ENCODE measurements around the gene ALG14. TPM values are rescaled to one million over a fixed set of nuclear protein-coding genes. Genes with fewer than 3 reads are reported as not detected.

The ALG14 gene
- total and polyA plus RNA-seq, 4 donors = 0.50 to 3.2 (median 1.8) TPM

GRCh38 chr1:95115708-95116137 lies 43.0 kb upstream of the ALG14 start:
- intact Hi-C loops (cut with DNase I) = loop anchor here (2.0 to 10.0 kb wide), 4 partner anchors 38 to 119 kb away; partner anchors contain the start of genes RWDD3 (in 2 of the 2) and ALG14 (in 1 of the 2)
- 95 to 98% methylated on average over 3 of the region's 3 CpGs for WGBS, 2 donors

GRCh38 chr1:95113684-95114083 lies 40.9 kb upstream of the ALG14 start:
- no peak for ATAC-seq (ENCODE audit: low FRiP score)
- no peak for DNase-seq
- Histone ChIP-seq H3K36me3 (ENCODE audit: control insufficient read depth in 1 of 2, insufficient read depth in 2 of 2, low read length in 1 of 2) (no peaks in the 10 kb centered on the region), H3K9me3 (ENCODE audit: control insufficient read depth, low read length) (no peaks in the 10 kb centered on the region), H3K27ac (ENCODE audit: low read depth in 1 of 2, low read length in 2 of 2) (no peak overlapping the region), H3K4me1 (ENCODE audit: control insufficient read depth in 1 of 2, insufficient read depth in 2 of 2, low read length in 2 of 2) (peaks cover 0 to under 1% of the 10 kb centered on the region in 2 donors), H3K27me3 (ENCODE audit: control insufficient read depth in 1 of 2, insufficient read depth in 2 of 2, low read length in 1 of 2) (no peaks in the 10 kb centered on the region), H3K4me3 (ENCODE audit: low read length in 2 of 2) (no peak overlapping the region)
- WGBS, 2 donors = 88 to 100% methylated on average over 1 of the region's 1 CpG
- intact Hi-C loops (cut with DNase I) = loop anchor here in 1 of 2 donors (10.0 kb wide), 1 partner anchor 121 kb away; the partner anchor contains the start of gene RWDD3

More at GRCh38 chr1:95115708-95116137, 43.0 kb upstream of the ALG14 start:
- Histone ChIP-seq H3K27ac (ENCODE audit: low read depth in 1 of 2, low read length in 2 of 2) (no peak overlapping the region), H3K27me3 (ENCODE audit: control insufficient read depth in 1 of 2, insufficient read depth in 2 of 2, low read length in 1 of 2) (no peaks in the 10 kb centered on the region), H3K36me3 (ENCODE audit: control insufficient read depth in 1 of 2, insufficient read depth in 2 of 2, low read length in 1 of 2) (no peaks in the 10 kb centered on the region), H3K9me3 (ENCODE audit: control insufficient read depth, low read length) (no peaks in the 10 kb centered on the region), H3K4me1 (ENCODE audit: control insufficient read depth in 1 of 2, insufficient read depth in 2 of 2, low read length in 2 of 2) (peaks cover 0 to 3% of the 10 kb centered on the region in 2 donors), H3K4me3 (ENCODE audit: low read length in 2 of 2) (no peak overlapping the region)
- no peak for DNase-seq
- ATAC-seq (ENCODE audit: low FRiP score) = no peak

GRCh38 chr1:95111014-95111413 lies 38.3 kb upstream of the ALG14 start:
- intact Hi-C loops (cut with DNase I) = loop anchor here in 1 of 2 donors (10.0 kb wide), 1 partner anchor 124 kb away; the partner anchor contains the start of gene RWDD3
- DNase-seq (no peak), ATAC-seq (ENCODE audit: low FRiP score) (no peak)
- 95 to 100% methylated on average over 1 of the region's 1 CpG for WGBS, 2 donors
- H3K27ac ChIP-seq (ENCODE audit: low read depth in 1 of 2, low read length in 2 of 2) = no peak overlapping the region
- no peaks in the 10 kb centered on the region for H3K27me3 ChIP-seq (ENCODE audit: control insufficient read depth in 1 of 2, insufficient read depth in 2 of 2, low read length in 1 of 2)
- H3K9me3 ChIP-seq (ENCODE audit: control insufficient read depth, low read length) = no peaks in the 10 kb centered on the region
- H3K4me3 ChIP-seq (ENCODE audit: low read length in 2 of 2) = no peak overlapping the region
- H3K36me3 ChIP-seq (ENCODE audit: control insufficient read depth in 1 of 2, insufficient read depth in 2 of 2, low read length in 1 of 2) = no peaks in the 10 kb centered on the region
- H3K4me1 ChIP-seq (ENCODE audit: control insufficient read depth in 1 of 2, insufficient read depth in 2 of 2, low read length in 2 of 2) = no peaks in the 10 kb centered on the region

GRCh38 chr1:95108792-95109191 lies 36.0 kb upstream of the ALG14 start:
- no peaks in the 10 kb centered on the region for H3K36me3 ChIP-seq (ENCODE audit: control insufficient read depth in 1 of 2, insufficient read depth in 2 of 2, low read length in 1 of 2)
- no peak overlapping the region for H3K4me3 ChIP-seq (ENCODE audit: low read length in 2 of 2)
- no peak overlapping the region for H3K27ac ChIP-seq (ENCODE audit: low read depth in 1 of 2, low read length in 2 of 2)
- intact Hi-C loops (cut with DNase I) = no loop called here
- no peaks in the 10 kb centered on the region for H3K9me3 ChIP-seq (ENCODE audit: control insufficient read depth, low read length)
- DNase-seq (no peak), ATAC-seq (ENCODE audit: low FRiP score) (no peak)
- H3K4me1 ChIP-seq (ENCODE audit: control insufficient read depth in 1 of 2, insufficient read depth in 2 of 2, low read length in 2 of 2) = no peaks in the 10 kb centered on the region
- WGBS, 2 donors = 96 to 98% methylated on average over 2 of the region's 2 CpGs
- H3K27me3 ChIP-seq (ENCODE audit: control insufficient read depth in 1 of 2, insufficient read depth in 2 of 2, low read length in 1 of 2) = no peaks in the 10 kb centered on the region

- no peak overlapping the region for H3K27ac ChIP-seq (ENCODE audit: low read depth in 1 of 2, low read length in 2 of 2)
- DNase-seq = no peak
- ATAC-seq (ENCODE audit: low FRiP score) = no peak
- no peaks in the 10 kb centered on the region for H3K27me3 ChIP-seq (ENCODE audit: control insufficient read depth in 1 of 2, insufficient read depth in 2 of 2, low read length in 1 of 2)
- no peaks in the 10 kb centered on the region for H3K36me3 ChIP-seq (ENCODE audit: control insufficient read depth in 1 of 2, insufficient read depth in 2 of 2, low read length in 1 of 2)
- intact Hi-C loops (cut with DNase I) = no loop called here
- H3K9me3 ChIP-seq (ENCODE audit: control insufficient read depth, low read length) = no peaks in the 10 kb centered on the region
- 77 to 81% methylated on average over 4 of the region's 4 CpGs for WGBS, 2 donors
- peaks cover 0 to 2% of the 10 kb centered on the region in 2 donors for H3K4me1 ChIP-seq (ENCODE audit: control insufficient read depth in 1 of 2, insufficient read depth in 2 of 2, low read length in 2 of 2)
- no peak overlapping the region for H3K4me3 ChIP-seq (ENCODE audit: low read length in 2 of 2)
Measured at GRCh38 chr1:95098196-95098595, 25.4 kb upstream of the ALG14 start.

GRCh38 chr1:95097426-95097825 lies 24.7 kb upstream of the ALG14 start:
- no peak overlapping the region for H3K27ac ChIP-seq (ENCODE audit: low read depth in 1 of 2, low read length in 2 of 2)
- no peak for ATAC-seq (ENCODE audit: low FRiP score)

GRCh38 chr1:95096218-95096841 lies 23.6 kb upstream of the ALG14 start:
- H3K4me1 ChIP-seq (ENCODE audit: control insufficient read depth in 1 of 2, insufficient read depth in 2 of 2, low read length in 2 of 2) = peaks cover 0 to 2% of the 10 kb centered on the region in 2 donors
- no peak overlapping the region for H3K4me3 ChIP-seq (ENCODE audit: low read length in 2 of 2)
- no peak for DNase-seq
- H3K27me3 ChIP-seq (ENCODE audit: control insufficient read depth in 1 of 2, insufficient read depth in 2 of 2, low read length in 1 of 2) = no peaks in the 10 kb centered on the region
- no peak for ATAC-seq (ENCODE audit: low FRiP score)
- H3K36me3 ChIP-seq (ENCODE audit: control insufficient read depth in 1 of 2, insufficient read depth in 2 of 2, low read length in 1 of 2) = no peaks in the 10 kb centered on the region
- H3K9me3 ChIP-seq (ENCODE audit: control insufficient read depth, low read length) = no peaks in the 10 kb centered on the region
- no peak overlapping the region for H3K27ac ChIP-seq (ENCODE audit: low read depth in 1 of 2, low read length in 2 of 2)
- intact Hi-C loops (cut with DNase I) = no loop called here
- 87 to 90% methylated on average over 6 of the region's 6 CpGs for WGBS, 2 donors

More at GRCh38 chr1:95097426-95097825, 24.7 kb upstream of the ALG14 start:
- H3K4me3 ChIP-seq (ENCODE audit: low read length in 2 of 2) = no peak overlapping the region
- H3K36me3 ChIP-seq (ENCODE audit: control insufficient read depth in 1 of 2, insufficient read depth in 2 of 2, low read length in 1 of 2) = no peaks in the 10 kb centered on the region
- H3K4me1 ChIP-seq (ENCODE audit: control insufficient read depth in 1 of 2, insufficient read depth in 2 of 2, low read length in 2 of 2) = peaks cover 0 to 2% of the 10 kb centered on the region in 2 donors
- no peaks in the 10 kb centered on the region for H3K27me3 ChIP-seq (ENCODE audit: control insufficient read depth in 1 of 2, insufficient read depth in 2 of 2, low read length in 1 of 2)
- intact Hi-C loops (cut with DNase I) = no loop called here
- H3K9me3 ChIP-seq (ENCODE audit: control insufficient read depth, low read length) = no peaks in the 10 kb centered on the region
- WGBS, 2 donors = 89 to 96% methylated on average over 4 of the region's 4 CpGs
- DNase-seq = no peak

GRCh38 chr1:95095833-95096217 lies 23.1 kb upstream of the ALG14 start:
- Histone ChIP-seq H3K4me1 (ENCODE audit: control insufficient read depth in 1 of 2, insufficient read depth in 2 of 2, low read length in 2 of 2) (peaks cover 0 to 2% of the 10 kb centered on the region in 2 donors), H3K36me3 (ENCODE audit: control insufficient read depth in 1 of 2, insufficient read depth in 2 of 2, low read length in 1 of 2) (no peaks in the 10 kb centered on the region), H3K4me3 (ENCODE audit: low read length in 2 of 2) (no peak overlapping the region), H3K9me3 (ENCODE audit: control insufficient read depth, low read length) (no peaks in the 10 kb centered on the region), H3K27me3 (ENCODE audit: control insufficient read depth in 1 of 2, insufficient read depth in 2 of 2, low read length in 1 of 2) (no peaks in the 10 kb centered on the region), H3K27ac (ENCODE audit: low read depth in 1 of 2, low read length in 2 of 2) (no peak overlapping the region)
- DNase-seq (no peak), ATAC-seq (ENCODE audit: low FRiP score) (no peak)
- intact Hi-C loops (cut with DNase I) = no loop called here
- WGBS, 2 donors = 89 to 91% methylated on average over 2 of the region's 2 CpGs

- Histone ChIP-seq H3K4me3 (ENCODE audit: low read length in 2 of 2) (no peak overlapping the region), H3K4me1 (ENCODE audit: control insufficient read depth in 1 of 2, insufficient read depth in 2 of 2, low read length in 2 of 2) (peaks cover 0 to 2% of the 10 kb centered on the region in 2 donors), H3K36me3 (ENCODE audit: control insufficient read depth in 1 of 2, insufficient read depth in 2 of 2, low read length in 1 of 2) (no peaks in the 10 kb centered on the region), H3K9me3 (ENCODE audit: control insufficient read depth, low read length) (no peaks in the 10 kb centered on the region), H3K27me3 (ENCODE audit: control insufficient read depth in 1 of 2, insufficient read depth in 2 of 2, low read length in 1 of 2) (no peaks in the 10 kb centered on the region), H3K27ac (ENCODE audit: low read depth in 1 of 2, low read length in 2 of 2) (no peak overlapping the region)
- 76 to 77% methylated on average over 2 of the region's 2 CpGs for WGBS, 2 donors
- no peak for ATAC-seq (ENCODE audit: low FRiP score)
- no peak for DNase-seq
- intact Hi-C loops (cut with DNase I) = no loop called here
Measured at GRCh38 chr1:95094923-95095322, 22.2 kb upstream of the ALG14 start.

Data from aorta (tissue), 5 donors.